Gastroesophageal sphincter (tissue), 3 donors: Measurements from ENCODE around the gene GFRA4.

Experiments used
- CTCF ChIP-seq, 4 experiments: fragments of 200-600 bp in 2 of 4; fragments of 450-650 bp in 2 of 4; sonication (generic) in 1 of 4; IDR thresholded peaks; one replicate each; pipeline ENCODE4 v1.5.1; 2017 to 2019; ENCODE audit warnings: antibody characterized with exemption in 4 of 4, mild to moderate bottlenecking in 2 of 4, moderate library complexity in 2 of 4
- EP300 ChIP-seq: sonication (generic); formaldehyde crosslinking; IDR thresholded peaks from one replicate; pipeline ENCODE4 v1.6.1; 2017; ENCODE audit warnings: antibody characterized with exemption, mild to moderate bottlenecking
- POLR2A ChIP-seq, 2 donors: fragments of 450-650 bp; IDR thresholded peaks; one replicate each; pipeline ENCODE4 v1.6.1; 2017; ENCODE audit warnings: antibody characterized with exemption in 2 of 2, mild to moderate bottlenecking in 2 of 2, moderate library complexity in 1 of 2
- POLR2AphosphoS5 ChIP-seq: sonication (generic); formaldehyde crosslinking; IDR thresholded peaks from one replicate; pipeline ENCODE4 v1.6.1; 2017; ENCODE audit warnings: antibody characterized with exemption

DNA sequence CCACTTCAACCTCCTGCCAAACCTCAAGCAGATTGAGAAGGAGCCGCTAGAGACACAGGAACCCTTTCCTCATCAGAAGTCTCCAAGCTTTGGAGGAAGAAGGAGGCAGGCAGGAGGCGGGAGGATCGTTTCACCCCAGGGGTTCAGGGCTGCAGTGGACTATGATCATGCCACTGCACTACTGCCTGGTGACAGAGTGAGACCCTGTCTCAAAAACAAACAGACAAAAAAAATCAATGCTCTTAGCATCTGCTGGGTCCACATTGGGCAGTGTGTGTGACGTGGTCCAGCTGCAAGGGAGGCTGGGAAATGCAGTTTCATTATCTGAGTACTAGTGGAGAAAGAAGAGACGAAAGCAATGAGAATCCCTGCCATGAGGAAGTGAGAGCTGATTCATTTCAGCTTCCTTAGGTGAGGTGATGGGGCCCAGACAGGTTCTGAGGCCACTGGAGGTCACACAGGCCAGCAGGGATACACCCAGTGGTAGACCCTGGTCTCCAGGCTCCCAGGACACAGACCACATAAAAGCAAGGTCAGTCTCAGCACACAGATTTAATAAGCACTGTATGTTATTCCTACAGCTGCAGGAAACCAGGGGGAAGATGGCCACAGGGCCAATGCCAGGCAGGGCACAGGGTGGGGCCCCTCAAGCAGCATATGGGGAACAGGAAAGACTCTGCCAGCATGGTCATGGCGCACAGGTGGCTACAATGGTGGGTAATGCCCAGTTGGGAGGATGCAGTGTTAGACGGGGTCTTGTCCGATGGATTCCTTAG lies 4.3 kb downstream of the GFRA4 start:
- TF ChIP-seq CTCF (IDR thresholded peaks at IDR 0.05) (no peak), POLR2AphosphoS5 (no peak), POLR2A (IDR thresholded peaks at IDR 0.05) (no peak), EP300 (no peak)
